ENCODE measurements around the gene MEI4.

Gene MEI4

DNA sequence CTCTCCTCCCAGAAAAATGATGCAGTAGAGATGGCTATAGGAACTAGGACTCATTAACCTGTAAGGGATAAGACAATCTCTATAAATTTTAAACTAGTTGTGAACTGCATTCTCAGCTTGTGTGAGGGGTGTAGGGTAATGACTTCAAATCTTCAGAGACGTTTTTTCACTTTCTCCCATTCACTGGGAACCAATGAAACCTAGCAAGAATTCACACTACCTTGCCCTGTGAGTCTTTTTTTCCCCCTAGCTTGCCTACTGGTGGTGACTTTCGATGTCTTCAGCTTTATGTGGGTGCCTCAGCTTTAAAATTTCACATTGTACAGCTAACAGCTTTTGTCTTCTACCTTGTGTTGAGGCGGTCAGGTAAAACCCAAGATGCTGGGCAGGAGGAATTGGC, 192.0 kb downstream of the MEI4 start:
- DNase-seq (ENCODE audit: low spot score), result no peak
- no peak overlapping the region for H3K27ac ChIP-seq
- ChIA-PET POLR2A (ENCODE audit: low non-redundant PET) (no interaction called here), CTCF (no interaction called here)
- no peak for TF ChIP-seq CTCF (conservative IDR thresholded peaks at IDR 0.05; ENCODE audit: low read depth)

GRCh38 chr6:77853401-77853800, 200.6 kb downstream of the MEI4 start:
- no peak for DNase-seq (ENCODE audit: low spot score)
- POLR2A ChIA-PET (ENCODE audit: low non-redundant PET), result no interaction called here
- CTCF ChIA-PET, result no interaction called here
- H3K27ac ChIP-seq, result no peak overlapping the region
- no peak for TF ChIP-seq CTCF (conservative IDR thresholded peaks at IDR 0.05; ENCODE audit: low read depth)

GRCh38 chr6:77856391-77856790, 203.6 kb downstream of the MEI4 start:
- TF ChIP-seq CTCF (conservative IDR thresholded peaks at IDR 0.05; ENCODE audit: low read depth), result no peak
- ChIA-PET POLR2A (ENCODE audit: low non-redundant PET) (no interaction called here), CTCF (no interaction called here)
- no peak overlapping the region for H3K27ac ChIP-seq
- DNase-seq (ENCODE audit: low spot score), result no peak

- no peak for DNase-seq (ENCODE audit: low spot score)
- ChIA-PET POLR2A (ENCODE audit: low non-redundant PET) (no interaction called here), CTCF (no interaction called here)
- no peak for TF ChIP-seq CTCF (conservative IDR thresholded peaks at IDR 0.05; ENCODE audit: low read depth)
- H3K27ac ChIP-seq, result no peak overlapping the region
Observed at GRCh38 chr6:77857421-77857820, 204.6 kb downstream of the MEI4 start.

- ChIA-PET CTCF (no interaction called here), POLR2A (ENCODE audit: low non-redundant PET) (no interaction called here)
- DNase-seq (ENCODE audit: low spot score), result no peak
- TF ChIP-seq CTCF (conservative IDR thresholded peaks at IDR 0.05; ENCODE audit: low read depth), result no peak
- no peak overlapping the region for H3K27ac ChIP-seq
Observed at GRCh38 chr6:77876300-77876699, 223.5 kb downstream of the MEI4 start.

- no peak overlapping the region for H3K27ac ChIP-seq
- CTCF ChIA-PET, result interaction anchor here (0.5 kb wide), 1 partner anchor 1601 kb away, joined by 5 read pairs; no protein-coding TSS in a partner anchor
- no peak for TF ChIP-seq CTCF (conservative IDR thresholded peaks at IDR 0.05; ENCODE audit: low read depth)
- no peak for DNase-seq (ENCODE audit: low spot score)
- POLR2A ChIA-PET (ENCODE audit: low non-redundant PET), result no interaction called here
Observed at GRCh38 chr6:77879527-77879926, 226.7 kb downstream of the MEI4 start.

DNA sequence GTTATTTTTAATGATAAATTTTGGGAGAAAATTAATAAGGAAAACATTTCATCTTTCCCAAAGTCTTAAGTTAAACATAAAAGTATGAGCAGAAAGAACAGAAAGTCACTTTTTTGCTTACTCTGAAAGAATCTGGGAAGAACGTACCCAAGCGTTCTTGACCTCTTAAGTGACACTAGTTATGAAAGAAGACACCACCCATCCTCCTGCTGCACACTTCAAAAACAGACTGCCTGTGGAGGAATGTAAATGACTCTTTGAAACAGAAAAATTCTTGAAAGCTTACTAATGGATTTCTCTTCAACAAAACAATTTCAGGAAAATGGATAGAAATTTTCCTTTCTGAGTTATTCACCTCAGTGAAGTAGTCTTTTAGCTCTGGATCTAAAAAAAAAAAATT, 227.7 kb downstream of the MEI4 start:
- no peak for TF ChIP-seq CTCF (conservative IDR thresholded peaks at IDR 0.05; ENCODE audit: low read depth)
- no peak overlapping the region for H3K27ac ChIP-seq
- CTCF ChIA-PET, result no interaction called here
- POLR2A ChIA-PET (ENCODE audit: low non-redundant PET), result no interaction called here
- no peak for DNase-seq (ENCODE audit: low spot score)

Measured in RWPE1 (cell line).